Measurements from ENCODE around the gene TRABD2B. TPM values are rescaled to one million over a fixed set of nuclear protein-coding genes. Genes with fewer than 3 reads are reported as not detected.

The TRABD2B gene
- total RNA-seq, 2 experiments from 2014 or later: not detected

- peaks cover 1% of the 10 kb centered on the region for H3K36me3 Mint-ChIP-seq
- no peak for DNase-seq
- peaks cover 21% of the 10 kb centered on the region for H3K27me3 Mint-ChIP-seq
- no peak overlapping the region for H3K4me3 Mint-ChIP-seq
- H3K9me3 Mint-ChIP-seq: peaks cover 8% of the 10 kb centered on the region
- no peaks in the 10 kb centered on the region for H3K4me1 Mint-ChIP-seq
- H3K27ac Mint-ChIP-seq: no peak overlapping the region
Measured at GRCh38 chr1:47830641-47831333, 166.4 kb downstream of the TRABD2B start.

GRCh38 chr1:47830021-47830420 is 167.2 kb downstream of the TRABD2B start:
- no peak for DNase-seq
- Mint-ChIP-seq H3K27ac (no peak overlapping the region), H3K9me3 (peaks cover under 1% of the 10 kb centered on the region), H3K4me1 (no peaks in the 10 kb centered on the region), H3K27me3 (peaks cover 18% of the 10 kb centered on the region), H3K36me3 (no peaks in the 10 kb centered on the region), H3K4me3 (no peak overlapping the region)

- H3K36me3 Mint-ChIP-seq: no peaks in the 10 kb centered on the region
Measured at GRCh38 chr1:47828978-47829377, 168.2 kb downstream of the TRABD2B start.

GRCh38 chr1:47827109-47827508 is 170.1 kb downstream of the TRABD2B start:
- DNase-seq: no peak
- H3K4me1 Mint-ChIP-seq: no peaks in the 10 kb centered on the region
- H3K27ac Mint-ChIP-seq: no peak overlapping the region
- no peaks in the 10 kb centered on the region for H3K9me3 Mint-ChIP-seq
- H3K4me3 Mint-ChIP-seq: no peak overlapping the region
- H3K36me3 Mint-ChIP-seq: no peaks in the 10 kb centered on the region
- H3K27me3 Mint-ChIP-seq: peaks cover 14% of the 10 kb centered on the region

More at GRCh38 chr1:47828978-47829377, 168.2 kb downstream of the TRABD2B start:
- H3K27ac Mint-ChIP-seq: no peak overlapping the region
- no peak for DNase-seq
- no peaks in the 10 kb centered on the region for H3K9me3 Mint-ChIP-seq
- H3K27me3 Mint-ChIP-seq: peaks cover 14% of the 10 kb centered on the region
- no peaks in the 10 kb centered on the region for H3K4me1 Mint-ChIP-seq
- H3K4me3 Mint-ChIP-seq: no peak overlapping the region

GRCh38 chr1:47824716-47825115 is 172.5 kb downstream of the TRABD2B start:
- H3K27me3 Mint-ChIP-seq: no peaks in the 10 kb centered on the region
- no peaks in the 10 kb centered on the region for H3K4me1 Mint-ChIP-seq
- no peaks in the 10 kb centered on the region for H3K36me3 Mint-ChIP-seq
- H3K9me3 Mint-ChIP-seq: no peaks in the 10 kb centered on the region
- DNase-seq: no peak
- no peak overlapping the region for H3K27ac Mint-ChIP-seq
- no peak overlapping the region for H3K4me3 Mint-ChIP-seq

GRCh38 chr1:47824297-47824696 is 172.9 kb downstream of the TRABD2B start:
- Mint-ChIP-seq H3K9me3 (no peaks in the 10 kb centered on the region), H3K4me3 (no peak overlapping the region), H3K4me1 (no peaks in the 10 kb centered on the region), H3K27ac (no peak overlapping the region), H3K27me3 (no peaks in the 10 kb centered on the region), H3K36me3 (no peaks in the 10 kb centered on the region)
- no peak for DNase-seq

- Mint-ChIP-seq H3K4me1 (no peaks in the 10 kb centered on the region), H3K9me3 (no peaks in the 10 kb centered on the region), H3K4me3 (no peak overlapping the region), H3K27ac (no peak overlapping the region), H3K36me3 (no peaks in the 10 kb centered on the region), H3K27me3 (peaks cover 2% of the 10 kb centered on the region)
- DNase-seq: no peak
Measured at GRCh38 chr1:47823040-47823808, 174.0 kb downstream of the TRABD2B start.

GRCh38 chr1:47821760-47822159 is 175.4 kb downstream of the TRABD2B start:
- DNase-seq: no peak
- H3K9me3 Mint-ChIP-seq: no peaks in the 10 kb centered on the region
- H3K36me3 Mint-ChIP-seq: no peaks in the 10 kb centered on the region
- H3K27me3 Mint-ChIP-seq: peaks cover 10% of the 10 kb centered on the region
- no peak overlapping the region for H3K27ac Mint-ChIP-seq
- no peak overlapping the region for H3K4me3 Mint-ChIP-seq
- H3K4me1 Mint-ChIP-seq: no peaks in the 10 kb centered on the region

- no peaks in the 10 kb centered on the region for H3K9me3 Mint-ChIP-seq
- H3K27me3 Mint-ChIP-seq: peaks cover 10% of the 10 kb centered on the region
- H3K4me3 Mint-ChIP-seq: no peak overlapping the region
- H3K4me1 Mint-ChIP-seq: no peaks in the 10 kb centered on the region
- DNase-seq: no peak
- no peak overlapping the region for H3K27ac Mint-ChIP-seq
- no peaks in the 10 kb centered on the region for H3K36me3 Mint-ChIP-seq
Measured at GRCh38 chr1:47819574-47819888, 177.7 kb downstream of the TRABD2B start.

- no peaks in the 10 kb centered on the region for H3K4me1 Mint-ChIP-seq
- H3K27ac Mint-ChIP-seq: no peak overlapping the region
- no peak overlapping the region for H3K4me3 Mint-ChIP-seq
- no peaks in the 10 kb centered on the region for H3K36me3 Mint-ChIP-seq
- no peak for DNase-seq
- H3K27me3 Mint-ChIP-seq: peaks cover 10% of the 10 kb centered on the region
- H3K9me3 Mint-ChIP-seq: no peaks in the 10 kb centered on the region
Measured at GRCh38 chr1:47818682-47819573, 178.3 kb downstream of the TRABD2B start.

GRCh38 chr1:47817861-47818260 is 179.3 kb downstream of the TRABD2B start:
- no peak overlapping the region for H3K4me3 Mint-ChIP-seq
- no peak overlapping the region for H3K27ac Mint-ChIP-seq
- H3K36me3 Mint-ChIP-seq: no peaks in the 10 kb centered on the region
- H3K4me1 Mint-ChIP-seq: no peaks in the 10 kb centered on the region
- no peak for DNase-seq
- H3K27me3 Mint-ChIP-seq: peaks cover 10% of the 10 kb centered on the region
- H3K9me3 Mint-ChIP-seq: no peaks in the 10 kb centered on the region

- DNase-seq: no peak
- Mint-ChIP-seq H3K4me1 (no peaks in the 10 kb centered on the region), H3K36me3 (no peaks in the 10 kb centered on the region), H3K27ac (no peak overlapping the region), H3K4me3 (no peak overlapping the region), H3K27me3 (peaks cover 15% of the 10 kb centered on the region), H3K9me3 (no peaks in the 10 kb centered on the region)
Measured at GRCh38 chr1:47816325-47817071, 180.7 kb downstream of the TRABD2B start.

- Mint-ChIP-seq H3K36me3 (no peaks in the 10 kb centered on the region), H3K27me3 (peaks cover 15% of the 10 kb centered on the region), H3K9me3 (no peaks in the 10 kb centered on the region), H3K27ac (no peak overlapping the region), H3K4me1 (peaks cover 2% of the 10 kb centered on the region), H3K4me3 (no peak overlapping the region)
- no peak for DNase-seq
Measured at GRCh38 chr1:47814612-47815395, 182.4 kb downstream of the TRABD2B start.

- DNase-seq: no peak
- H3K4me1 Mint-ChIP-seq: peaks cover 2% of the 10 kb centered on the region
- no peak overlapping the region for H3K4me3 Mint-ChIP-seq
- no peak overlapping the region for H3K27ac Mint-ChIP-seq
- H3K27me3 Mint-ChIP-seq: peaks cover 15% of the 10 kb centered on the region
- H3K36me3 Mint-ChIP-seq: no peaks in the 10 kb centered on the region
- H3K9me3 Mint-ChIP-seq: no peaks in the 10 kb centered on the region
Measured at GRCh38 chr1:47813970-47814369, 183.2 kb downstream of the TRABD2B start.

Measured in activated naive CD8-positive, alpha-beta T cell treated with anti-CD3 and anti-CD28 coated beads for 36 hours (primary cell).